Rectal smooth muscle tissue (tissue), 1 donor: ENCODE results near the gene HSPA1A.
"Not testable (repeated sequence)": the region's sequence is repeated elsewhere in the genome, so short reads cannot be mapped to it uniquely, and the experiment has no call there.

Experiments used
- H3K27ac ChIP-seq: one replicate; pipeline ENCODE4 v1.7.0; 2013; ENCODE audit warnings: low read depth, low read length, inconsistent platforms
- H3K27me3 ChIP-seq: one replicate; pipeline ENCODE4 v1.7.0; 2013; ENCODE audit warnings: low read length; ENCODE audit not compliant: control insufficient read depth, insufficient read depth
- H3K36me3 ChIP-seq: one replicate; pipeline ENCODE4 v1.7.0; 2013; ENCODE audit warnings: low read length; ENCODE audit not compliant: control insufficient read depth, insufficient read depth
- H3K4me1 ChIP-seq: one replicate; pipeline ENCODE4 v1.7.0; 2013; ENCODE audit warnings: low read length; ENCODE audit not compliant: control insufficient read depth, insufficient read depth
- H3K4me3 ChIP-seq: one replicate; pipeline ENCODE4 v1.7.0; 2013; ENCODE audit warnings: low read length
- H3K9ac ChIP-seq: one replicate; pipeline ENCODE4 v1.7.0; 2013; ENCODE audit warnings: low read length

The HSPA1A gene

GRCh38 chr6:31857774-31858173 lies 42.4 kb downstream of the HSPA1A start:
- peaks cover 12% of the 10 kb centered on the region for H3K36me3 ChIP-seq

GRCh38 chr6:31858707-31859106 lies 43.4 kb downstream of the HSPA1A start:
- Histone ChIP-seq H3K4me3 (no peak overlapping the region), H3K27me3 (no peaks in the 10 kb centered on the region), H3K4me1 (peaks cover 5% of the 10 kb centered on the region), H3K27ac (no peak overlapping the region), H3K9ac (no peak overlapping the region), H3K36me3 (peaks cover 12% of the 10 kb centered on the region)

More at GRCh38 chr6:31857774-31858173, 42.4 kb downstream of the HSPA1A start:
- H3K27ac ChIP-seq, H3K27me3 ChIP-seq, H3K4me3 ChIP-seq, H3K4me1 ChIP-seq, H3K9ac ChIP-seq: not testable (repeated sequence)

- H3K4me3 ChIP-seq: no peak overlapping the region
- H3K9ac ChIP-seq: no peak overlapping the region
- peaks cover 12% of the 10 kb centered on the region for H3K36me3 ChIP-seq
- H3K27ac ChIP-seq: no peak overlapping the region
- no peaks in the 10 kb centered on the region for H3K27me3 ChIP-seq
- H3K4me1 ChIP-seq: peaks cover 5% of the 10 kb centered on the region
Measured at GRCh38 chr6:31859923-31860322, 44.6 kb downstream of the HSPA1A start.

DNA sequence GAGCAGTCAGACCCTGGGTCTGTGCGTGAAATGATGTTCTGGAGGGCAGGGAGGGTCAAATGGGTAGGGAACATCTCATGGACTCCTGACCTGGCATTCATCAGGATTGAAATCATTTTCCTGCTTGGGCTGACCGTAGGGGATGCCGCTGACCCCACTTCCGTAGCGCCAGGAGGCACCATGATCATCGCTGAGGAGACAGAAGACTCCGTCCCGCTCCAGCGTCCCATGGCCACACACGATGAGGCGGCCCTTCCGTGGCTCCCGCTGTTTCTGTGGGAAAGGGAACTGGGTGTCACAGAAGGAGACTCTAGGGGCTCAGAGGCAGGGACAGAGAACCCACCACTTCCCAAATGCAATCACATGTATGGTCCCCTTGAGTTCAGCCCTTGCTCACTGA lies 45.0 kb downstream of the HSPA1A start:
- H3K27me3 ChIP-seq: no peaks in the 10 kb centered on the region
- no peak overlapping the region for H3K4me3 ChIP-seq
- peaks cover 5% of the 10 kb centered on the region for H3K4me1 ChIP-seq
- peaks cover 14% of the 10 kb centered on the region for H3K36me3 ChIP-seq
- H3K27ac ChIP-seq: no peak overlapping the region
- no peak overlapping the region for H3K9ac ChIP-seq

DNA sequence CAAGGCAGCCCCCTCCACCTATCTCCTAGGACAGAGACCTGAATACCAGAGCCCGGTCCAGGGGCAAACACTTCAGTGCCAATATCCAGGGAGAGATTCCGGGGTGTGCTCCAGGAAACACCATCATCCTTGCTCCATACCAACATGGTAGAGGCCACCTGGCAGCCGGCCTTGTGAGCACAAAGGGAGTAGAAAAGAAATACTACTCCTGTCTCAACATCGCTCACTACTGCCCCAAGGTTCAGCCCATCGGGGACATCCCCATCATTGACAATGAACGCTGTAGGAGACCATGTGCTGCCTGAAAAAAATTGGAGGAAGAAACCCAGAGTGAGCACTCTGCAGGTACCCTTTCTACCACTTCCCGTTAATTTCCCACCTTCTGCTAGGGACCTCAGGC lies 45.8 kb downstream of the HSPA1A start:
- Histone ChIP-seq H3K9ac (no peak overlapping the region), H3K4me3 (no peak overlapping the region), H3K36me3 (peaks cover 14% of the 10 kb centered on the region), H3K27ac (no peak overlapping the region), H3K27me3 (no peaks in the 10 kb centered on the region), H3K4me1 (peaks cover 5% of the 10 kb centered on the region)

DNA sequence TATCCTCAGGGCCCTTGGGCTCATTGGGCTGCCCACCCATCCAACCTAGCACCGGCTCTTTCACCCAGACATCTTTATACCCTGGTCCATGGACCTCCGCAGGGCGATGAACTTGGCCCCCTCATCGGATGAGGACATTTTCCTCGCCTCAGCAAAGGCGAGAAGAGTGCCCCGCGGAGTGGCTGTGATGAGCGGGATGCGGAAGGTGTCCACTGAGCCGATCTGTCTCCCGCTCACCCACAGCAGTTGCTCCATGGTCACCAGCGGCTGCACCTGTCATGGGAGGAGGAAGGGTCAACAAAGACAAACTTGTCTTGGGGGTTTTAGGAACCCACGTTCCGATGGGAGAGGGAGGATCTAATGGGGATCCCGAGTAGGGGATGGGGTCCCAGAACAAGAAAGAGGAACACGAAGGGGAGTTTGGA lies 46.6 kb downstream of the HSPA1A start:
- Histone ChIP-seq H3K27me3 (no peaks in the 10 kb centered on the region), H3K27ac (peak overlapping the region; percentile 87), H3K4me1 (peaks cover 5% of the 10 kb centered on the region), H3K4me3 (peak overlapping the region; percentile 77), H3K9ac (peak overlapping the region; percentile 76), H3K36me3 (peaks cover 14% of the 10 kb centered on the region)

DNA sequence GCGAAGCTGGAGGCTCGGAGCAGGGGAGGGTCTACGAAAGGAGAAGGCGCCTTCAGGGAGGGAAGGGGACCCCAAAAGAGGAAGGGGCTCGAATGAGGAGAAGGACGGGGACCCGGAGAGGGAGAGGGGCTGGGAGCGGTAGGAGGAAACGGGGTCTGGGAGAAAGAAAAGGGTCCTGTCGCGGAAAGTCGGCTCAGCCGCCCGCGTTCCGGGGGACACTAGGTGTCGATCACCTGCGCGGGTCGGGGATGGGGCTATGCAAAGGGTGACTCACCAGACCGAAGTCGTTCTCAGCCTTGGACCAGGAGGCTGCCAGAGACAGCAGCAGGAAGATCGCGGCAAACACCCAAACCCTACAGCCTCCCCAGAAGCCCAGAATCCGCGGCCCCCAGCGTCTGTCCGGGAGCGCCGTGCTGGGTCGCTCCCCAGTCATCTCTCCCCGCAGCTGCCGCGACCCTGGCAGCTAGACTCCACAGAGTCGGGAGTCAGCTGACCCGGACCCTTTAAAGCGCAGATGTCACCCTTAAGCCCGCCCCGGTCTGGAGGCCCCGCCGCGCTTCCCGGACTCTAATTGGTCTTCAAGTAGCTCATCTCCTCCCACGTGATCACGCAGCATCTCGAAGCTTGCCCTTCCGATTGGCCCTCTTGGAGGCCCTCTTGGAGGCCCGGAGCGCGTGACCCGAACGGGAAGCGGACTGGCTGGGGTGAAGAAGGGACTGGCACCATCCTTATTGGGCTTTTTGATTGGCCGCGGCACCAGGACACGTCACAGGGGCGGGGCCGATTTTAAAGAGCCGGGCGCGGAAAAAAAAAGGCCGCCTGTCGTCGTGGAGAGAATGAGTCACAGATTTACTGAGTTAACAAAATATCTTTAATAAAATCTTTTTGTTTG lies 47.2 kb downstream of the HSPA1A start, which contains the start of gene NEU1:
TSS of gene NEU1 (minus strand) at position 478 of the 892 bp plus-strand sequence. CDS start at position 433, 45 bp downstream.
- H3K9ac ChIP-seq: peak within 1 kb of the TSS; percentile 76

GRCh38 chr6:31864123-31864562 lies 48.8 kb downstream of the HSPA1A start:
- not testable (repeated sequence) for H3K27ac ChIP-seq

More for the DNA sequence above, 47.2 kb downstream of the HSPA1A start, which contains the start of gene NEU1:
- peaks cover 5% of the 10 kb centered on the region for H3K4me1 ChIP-seq
- H3K4me3 ChIP-seq: peak within 1 kb of the TSS; percentile 77
- no peaks in the 10 kb centered on the region for H3K27me3 ChIP-seq
- H3K36me3 ChIP-seq: peaks cover 14% of the 10 kb centered on the region
- H3K27ac ChIP-seq: peak within 1 kb of the TSS; percentile 87

GRCh38 chr6:31864818-31865204 lies 49.5 kb downstream of the HSPA1A start:
- Histone ChIP-seq H3K4me1 (peaks cover 5% of the 10 kb centered on the region), H3K9ac (no peak overlapping the region), H3K36me3 (peaks cover 8% of the 10 kb centered on the region), H3K4me3 (no peak overlapping the region), H3K27ac (no peak overlapping the region), H3K27me3 (no peaks in the 10 kb centered on the region)

More at GRCh38 chr6:31864123-31864562, 48.8 kb downstream of the HSPA1A start:
- H3K36me3 ChIP-seq: peaks cover 14% of the 10 kb centered on the region
- peak overlapping the region; percentile 59 for H3K4me3 ChIP-seq
- H3K4me1 ChIP-seq, H3K9ac ChIP-seq, H3K27me3 ChIP-seq: not testable (repeated sequence)

- Histone ChIP-seq H3K4me1 (peaks cover 5% of the 10 kb centered on the region), H3K9ac (no peak overlapping the region), H3K27me3 (no peaks in the 10 kb centered on the region), H3K27ac (no peak overlapping the region), H3K36me3 (peaks cover 3% of the 10 kb centered on the region), H3K4me3 (no peak overlapping the region)
Measured at GRCh38 chr6:31865205-31866118, 50.1 kb downstream of the HSPA1A start.
